Astrocyte (in vitro differentiated cells and primary cell): ENCODE measurements around the gene DDX59. TPM values are rescaled to one million over a fixed set of nuclear protein-coding genes. Genes with fewer than 3 reads are reported as not detected.

ENCODE experiments used
- DNase-seq: peaks from one replicate; pipeline ENCODE4 v3.0.0-alpha.2; 2010; ENCODE audit warnings: low read depth
- FAIRE-seq: peaks from 2 replicates; lab custom pipeline; 2011; peaks lifted over from hg19 to GRCh38; lab: Jason Lieb, UNC
- H2AFZ ChIP-seq: 2 replicates; pipeline ENCODE4 v1.6.0; 2012; ENCODE audit warnings: low read depth, low read length, inconsistent platforms
- H3K27ac ChIP-seq: 2 replicates; pipeline ENCODE4 v1.5.1; 2011; ENCODE audit warnings: low read depth, low read length, inconsistent platforms
- H3K27me3 ChIP-seq: 2 replicates; pipeline ENCODE4 v1.6.0; 2011; ENCODE audit warnings: low read length, inconsistent platforms; ENCODE audit not compliant: insufficient read depth
- H3K36me3 ChIP-seq: 2 replicates; pipeline ENCODE4 v1.5.1; 2011; ENCODE audit warnings: low read length, inconsistent platforms; ENCODE audit not compliant: insufficient read depth
- H3K4me1 ChIP-seq: 2 replicates; pipeline ENCODE4 v1.5.1; 2011; ENCODE audit warnings: low read length, inconsistent platforms; ENCODE audit not compliant: insufficient read depth
- H3K4me2 ChIP-seq: 2 replicates; pipeline ENCODE4 v1.6.0; 2012; ENCODE audit warnings: low read length, inconsistent platforms
- H3K4me3 ChIP-seq: 2 replicates; pipeline ENCODE4 v1.5.1; 2011; ENCODE audit warnings: low read depth, mild to moderate bottlenecking, low read length, inconsistent platforms; ENCODE audit not compliant: insufficient read depth
- H3K79me2 ChIP-seq: 2 replicates; pipeline ENCODE4 v1.6.0; 2012; ENCODE audit warnings: mild to moderate bottlenecking, low read length, inconsistent platforms; ENCODE audit not compliant: insufficient read depth
- H3K9ac ChIP-seq: 2 replicates; pipeline ENCODE4 v1.6.0; 2012; ENCODE audit warnings: mild to moderate bottlenecking, low read length, inconsistent platforms
- H3K9me3 ChIP-seq: 2 replicates; pipeline ENCODE4 v1.5.1; 2012; ENCODE audit warnings: low read depth, mild to moderate bottlenecking, low read length, inconsistent platforms; ENCODE audit not compliant: insufficient read depth
- H4K20me1 ChIP-seq: 2 replicates; pipeline ENCODE4 v1.6.0; 2012; ENCODE audit warnings: low read length, inconsistent platforms; ENCODE audit not compliant: insufficient read depth
- H3K27ac Mint-ChIP-seq: one replicate; pipeline ENCODE4 v1.8.0; 2021; ENCODE audit warnings: mild to moderate bottlenecking, mixed read lengths; ENCODE audit not compliant: unreplicated experiment
- H3K27me3 Mint-ChIP-seq: one replicate; pipeline ENCODE4 v1.8.0; 2021; ENCODE audit warnings: low read depth, mixed read lengths; ENCODE audit not compliant: unreplicated experiment
- H3K36me3 Mint-ChIP-seq: one replicate; pipeline ENCODE4 v1.8.0; 2021; ENCODE audit warnings: low read depth, mixed read lengths; ENCODE audit not compliant: unreplicated experiment
- H3K4me1 Mint-ChIP-seq: one replicate; pipeline ENCODE4 v1.8.0; 2021; ENCODE audit warnings: low read depth, mixed read lengths; ENCODE audit not compliant: unreplicated experiment
- H3K4me3 Mint-ChIP-seq: one replicate; pipeline ENCODE4 v1.8.0; 2021; ENCODE audit warnings: mild to moderate bottlenecking, moderate library complexity, mixed read lengths; ENCODE audit not compliant: unreplicated experiment
- H3K9me3 Mint-ChIP-seq: one replicate; pipeline ENCODE4 v1.8.0; 2021; ENCODE audit warnings: mild to moderate bottlenecking, mixed read lengths; ENCODE audit not compliant: unreplicated experiment
- EZH2 ChIP-seq: IDR thresholded peaks from 2 replicates; pipeline ENCODE4 v1.6.1; 2012; ENCODE audit warnings: mild to moderate bottlenecking, low read length, inconsistent platforms; ENCODE audit not compliant: insufficient read depth
- total RNA-seq: library from RNA; stranded (reverse); gene quantifications from 2 replicates; pipeline ENCODE4 v1.2.1, GENCODE V29; 2021
- TF ChIP-seq, protein P1 (sequence below): IDR thresholded peaks from 2 replicates; pipeline ENCODE4 v1.5.1; 2011; ENCODE audit warnings: low read depth, mild to moderate bottlenecking, inconsistent platforms, low read length, moderate library complexity; ENCODE audit not compliant: insufficient read depth

DDX59 gene
- total RNA-seq, 1 donor from 2014 or later = 12.6 TPM

DNA sequence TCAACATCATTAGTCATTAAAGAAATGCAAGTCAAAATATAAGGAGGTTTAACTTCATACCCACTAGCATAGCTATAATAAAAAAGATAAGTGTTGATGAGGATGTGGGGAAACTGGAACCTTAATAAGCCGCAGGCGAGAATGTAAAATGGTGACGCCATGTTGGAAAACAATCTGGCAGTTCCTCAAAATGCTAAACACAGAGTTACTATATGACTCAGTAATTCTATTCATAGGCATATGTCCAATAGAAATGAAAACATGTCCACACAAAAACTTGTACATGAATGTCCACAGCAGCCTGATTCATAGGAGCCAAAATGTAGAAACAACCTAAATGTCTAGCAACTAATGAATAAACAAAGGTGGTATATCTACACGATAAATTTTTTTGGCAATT is 23.2 kb downstream of the DDX59 start:
- Histone ChIP-seq H3K4me2 (no peak overlapping the region), H3K4me1 (no peaks in the 10 kb centered on the region), H3K4me3 (no peak overlapping the region), H3K9ac (no peak overlapping the region), H3K27me3 (no peaks in the 10 kb centered on the region), H4K20me1 (no peaks in the 10 kb centered on the region), H3K9me3 (no peaks in the 10 kb centered on the region), H3K27ac (no peak overlapping the region), H3K79me2 (no peaks in the 10 kb centered on the region), H2AFZ (no peak overlapping the region), H3K36me3 (peaks cover 5% of the 10 kb centered on the region)
- Mint-ChIP-seq H3K9me3 (no peaks in the 10 kb centered on the region), H3K27me3 (no peaks in the 10 kb centered on the region), H3K27ac (no peak overlapping the region), H3K36me3 (peaks cover 2% of the 10 kb centered on the region), H3K4me3 (no peak overlapping the region), H3K4me1 (peaks cover 2% of the 10 kb centered on the region)
- DNase-seq (no peak), FAIRE-seq (no peak)
- TF ChIP-seq, protein P1, sequence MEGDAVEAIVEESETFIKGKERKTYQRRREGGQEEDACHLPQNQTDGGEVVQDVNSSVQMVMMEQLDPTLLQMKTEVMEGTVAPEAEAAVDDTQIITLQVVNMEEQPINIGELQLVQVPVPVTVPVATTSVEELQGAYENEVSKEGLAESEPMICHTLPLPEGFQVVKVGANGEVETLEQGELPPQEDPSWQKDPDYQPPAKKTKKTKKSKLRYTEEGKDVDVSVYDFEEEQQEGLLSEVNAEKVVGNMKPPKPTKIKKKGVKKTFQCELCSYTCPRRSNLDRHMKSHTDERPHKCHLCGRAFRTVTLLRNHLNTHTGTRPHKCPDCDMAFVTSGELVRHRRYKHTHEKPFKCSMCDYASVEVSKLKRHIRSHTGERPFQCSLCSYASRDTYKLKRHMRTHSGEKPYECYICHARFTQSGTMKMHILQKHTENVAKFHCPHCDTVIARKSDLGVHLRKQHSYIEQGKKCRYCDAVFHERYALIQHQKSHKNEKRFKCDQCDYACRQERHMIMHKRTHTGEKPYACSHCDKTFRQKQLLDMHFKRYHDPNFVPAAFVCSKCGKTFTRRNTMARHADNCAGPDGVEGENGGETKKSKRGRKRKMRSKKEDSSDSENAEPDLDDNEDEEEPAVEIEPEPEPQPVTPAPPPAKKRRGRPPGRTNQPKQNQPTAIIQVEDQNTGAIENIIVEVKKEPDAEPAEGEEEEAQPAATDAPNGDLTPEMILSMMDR = no peak
- TF ChIP-seq EZH2 = no peak

DNA sequence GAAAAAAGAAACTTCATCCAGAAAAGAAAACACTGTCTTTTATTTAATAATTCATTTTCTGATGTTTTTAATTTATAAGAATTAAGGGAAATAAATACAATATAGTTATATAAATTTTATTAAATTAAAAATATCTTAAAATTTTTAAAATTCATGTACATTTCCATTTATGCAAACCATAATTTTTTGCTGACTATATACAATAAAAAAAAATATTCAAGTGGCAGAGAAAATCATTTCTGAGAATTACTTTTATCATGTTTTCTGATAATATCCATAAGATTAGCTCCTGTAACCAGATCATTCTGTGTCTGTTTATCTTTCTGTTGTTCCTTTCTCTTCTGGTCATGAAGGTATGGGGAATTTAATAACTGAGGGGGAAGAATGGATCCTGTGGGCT is 25.7 kb downstream of the DDX59 start:
- Histone ChIP-seq H3K4me2 (no peak overlapping the region), H3K9ac (no peak overlapping the region), H2AFZ (no peak overlapping the region), H3K27ac (no peak overlapping the region), H3K79me2 (no peaks in the 10 kb centered on the region), H3K9me3 (no peaks in the 10 kb centered on the region), H3K4me1 (peaks cover 13% of the 10 kb centered on the region), H3K27me3 (no peaks in the 10 kb centered on the region), H3K4me3 (no peak overlapping the region), H4K20me1 (no peaks in the 10 kb centered on the region), H3K36me3 (peaks cover 5% of the 10 kb centered on the region)
- H3K4me3 Mint-ChIP-seq = no peak overlapping the region
- H3K27ac Mint-ChIP-seq = no peak overlapping the region
- no peak for FAIRE-seq
- no peaks in the 10 kb centered on the region for H3K27me3 Mint-ChIP-seq
- TF ChIP-seq EZH2 = no peak
- TF ChIP-seq, protein P1 = no peak
- H3K9me3 Mint-ChIP-seq = no peaks in the 10 kb centered on the region
- peaks cover 7% of the 10 kb centered on the region for H3K4me1 Mint-ChIP-seq
- peaks cover 2% of the 10 kb centered on the region for H3K36me3 Mint-ChIP-seq
- DNase-seq = no peak

DNA sequence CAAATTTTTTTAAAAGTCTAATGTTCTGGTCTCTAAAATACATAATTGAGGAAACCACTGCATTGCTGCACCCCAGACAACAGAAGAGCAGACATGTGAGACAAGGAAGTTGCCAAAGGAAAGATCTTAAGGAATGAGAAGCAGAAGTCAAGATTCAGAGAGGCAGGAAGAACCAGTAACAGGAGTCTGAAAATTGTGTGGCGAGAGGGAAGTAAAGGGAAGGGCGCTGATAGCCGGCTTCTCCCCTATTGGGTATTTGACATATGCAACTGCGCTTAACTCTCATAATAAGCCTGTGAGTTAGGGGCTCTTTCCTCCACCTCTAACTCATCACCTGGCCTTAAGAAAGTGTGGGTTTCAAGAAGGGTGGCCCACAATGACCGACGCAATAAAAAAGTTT is 27.2 kb downstream of the DDX59 start:
- no peak overlapping the region for H3K9ac ChIP-seq
- H3K4me3 Mint-ChIP-seq = no peak overlapping the region
- H3K36me3 ChIP-seq = no peaks in the 10 kb centered on the region
- H3K79me2 ChIP-seq = no peaks in the 10 kb centered on the region
- H3K27ac ChIP-seq = no peak overlapping the region
- H3K4me1 Mint-ChIP-seq = peaks cover 7% of the 10 kb centered on the region
- H3K27me3 ChIP-seq = no peaks in the 10 kb centered on the region
- no peak overlapping the region for H2AFZ ChIP-seq
- peaks cover 13% of the 10 kb centered on the region for H3K4me1 ChIP-seq
- H3K27ac Mint-ChIP-seq = no peak overlapping the region
- no peak for FAIRE-seq
- H4K20me1 ChIP-seq = no peaks in the 10 kb centered on the region
- no peak overlapping the region for H3K4me3 ChIP-seq
- DNase-seq = no peak
- no peak overlapping the region for H3K4me2 ChIP-seq
- no peaks in the 10 kb centered on the region for H3K9me3 Mint-ChIP-seq
- H3K27me3 Mint-ChIP-seq = no peaks in the 10 kb centered on the region
- no peaks in the 10 kb centered on the region for H3K9me3 ChIP-seq
- peaks cover 2% of the 10 kb centered on the region for H3K36me3 Mint-ChIP-seq
- TF ChIP-seq, protein P1 = no peak
- no peak for TF ChIP-seq EZH2
